ENCODE results near the gene HOXA5.

HOXA5 gene

DNA sequence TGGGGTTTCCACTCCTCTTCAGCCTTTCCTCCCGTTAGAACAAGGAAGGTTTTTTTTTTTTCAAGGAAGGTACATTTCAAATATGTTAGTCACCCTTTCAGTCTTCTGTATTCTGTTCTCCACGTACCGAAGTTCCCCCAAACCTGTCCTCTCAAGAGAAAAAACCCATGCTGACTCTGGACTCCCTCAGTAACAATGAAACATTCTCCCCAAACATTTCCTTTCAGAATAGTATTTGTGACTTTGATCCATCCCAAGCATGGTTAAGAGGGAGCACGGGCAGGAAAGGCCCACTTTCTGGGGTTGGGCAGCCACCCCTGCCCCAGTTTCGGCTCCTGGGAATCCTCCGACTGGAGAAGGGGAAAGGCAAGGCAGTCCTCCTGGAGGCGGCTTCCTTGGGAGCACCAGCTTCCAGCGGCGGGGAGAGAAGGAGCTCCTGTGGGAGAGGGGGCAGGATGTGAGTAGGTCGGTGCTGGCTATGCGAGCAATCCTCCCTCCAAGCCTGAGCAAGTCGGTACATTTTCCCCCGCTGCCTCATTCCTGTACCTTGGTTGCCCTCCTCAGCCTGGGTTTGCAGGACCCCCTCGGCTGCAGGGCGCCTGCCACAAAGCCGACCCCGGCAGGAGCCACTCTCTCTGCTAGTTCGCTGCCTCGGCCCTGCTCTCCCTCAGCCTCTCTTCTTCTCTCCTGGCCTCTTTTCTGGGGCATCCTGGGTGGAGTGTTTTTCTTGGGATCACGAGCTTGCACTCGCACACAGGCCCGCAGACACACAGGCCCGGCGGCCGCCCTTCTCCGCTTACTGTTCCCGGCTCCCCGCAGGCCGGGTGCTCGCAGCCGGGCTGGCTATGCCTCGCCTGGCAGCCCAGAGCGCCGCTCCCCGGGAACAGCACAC is 45.5 kb downstream of the HOXA5 start:
- no peak for DNase-seq (ENCODE audit: low spot score)
- no peak for TF ChIP-seq CTCF (IDR thresholded peaks at IDR 0.05; ENCODE audit: extremely low read depth, insufficient read depth, missing control alignments)
- in situ Hi-C loops (cut with MboI; ENCODE audit: low pct_unique_long_range_greater_than_20kb, low sequenced_read_pairs, unreplicated experiment) = no loop called here

GRCh38 chr7:27096768-27097514 is 46.5 kb downstream of the HOXA5 start:
- DNase-seq (ENCODE audit: low spot score) = no peak
- in situ Hi-C loops (cut with MboI; ENCODE audit: low pct_unique_long_range_greater_than_20kb, low sequenced_read_pairs, unreplicated experiment) = no loop called here
- TF ChIP-seq CTCF (IDR thresholded peaks at IDR 0.05; ENCODE audit: extremely low read depth, insufficient read depth, missing control alignments) = no peak

- in situ Hi-C loops (cut with MboI; ENCODE audit: low pct_unique_long_range_greater_than_20kb, low sequenced_read_pairs, unreplicated experiment) = no loop called here
- TF ChIP-seq CTCF (IDR thresholded peaks at IDR 0.05; ENCODE audit: extremely low read depth, insufficient read depth, missing control alignments) = no peak
- peak; percentile 96 for DNase-seq (ENCODE audit: low spot score)
These were observed 47.3 kb downstream of the HOXA5 start, which contains the start of gene HOXA1 for GRCh38 chr7:27095897-27096767. TSS of gene HOXA1 (minus strand) at chr7:27096000. CDS start at chr7:27095912, 88 bp downstream.

DNA sequence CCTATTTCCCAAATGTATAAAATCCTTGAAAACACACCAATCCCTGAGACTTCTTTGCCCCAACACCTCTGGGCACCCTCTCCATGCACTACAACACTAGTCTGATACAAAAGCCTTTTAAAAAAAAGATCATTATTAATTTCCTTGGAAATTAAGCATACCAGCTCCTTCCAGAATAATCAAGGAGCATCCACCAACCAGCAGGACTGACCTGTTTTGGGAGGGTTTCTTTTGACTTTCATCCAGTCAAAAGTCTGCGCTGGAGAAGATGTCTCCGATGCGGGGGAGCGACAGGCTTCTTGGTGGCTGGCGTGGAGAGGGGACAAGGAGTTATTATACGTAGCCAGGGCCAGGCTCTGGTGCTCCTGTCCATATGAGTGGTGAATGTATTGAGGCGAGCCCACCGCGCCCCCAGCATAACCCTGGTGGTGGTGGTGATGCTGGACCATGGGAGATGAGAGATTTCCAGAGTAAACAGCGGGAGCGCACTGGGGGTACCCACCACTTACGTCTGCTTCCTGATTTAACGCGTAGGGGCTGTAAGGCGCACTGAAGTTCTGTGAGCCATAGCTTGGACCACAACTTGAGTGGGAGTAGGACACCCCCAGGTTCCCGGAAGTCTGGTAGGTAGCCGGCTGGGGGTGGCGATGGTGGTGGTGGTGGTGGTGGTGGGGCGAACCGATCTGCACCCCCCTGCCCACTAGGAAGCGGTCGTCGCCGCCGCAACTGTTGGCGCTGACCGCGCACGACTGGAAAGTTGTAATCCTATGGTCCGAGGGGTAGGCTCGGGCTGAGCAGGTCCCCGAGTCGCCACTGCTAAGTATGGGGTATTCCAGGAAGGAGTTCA is 48.2 kb downstream of the HOXA5 start:
- no peak for TF ChIP-seq CTCF (IDR thresholded peaks at IDR 0.05; ENCODE audit: extremely low read depth, insufficient read depth, missing control alignments)
- in situ Hi-C loops (cut with MboI; ENCODE audit: low pct_unique_long_range_greater_than_20kb, low sequenced_read_pairs, unreplicated experiment) = no loop called here

GRCh38 chr7:27094304-27095049 is 49.0 kb downstream of the HOXA5 start:
- TF ChIP-seq CTCF (IDR thresholded peaks at IDR 0.05; ENCODE audit: extremely low read depth, insufficient read depth, missing control alignments) = no peak
- no peak for DNase-seq (ENCODE audit: low spot score)
- in situ Hi-C loops (cut with MboI; ENCODE audit: low pct_unique_long_range_greater_than_20kb, low sequenced_read_pairs, unreplicated experiment) = no loop called here

More for the DNA sequence above, 48.2 kb downstream of the HOXA5 start:
- DNase-seq (ENCODE audit: low spot score) = peak; percentile 15
